Epithelial cell of prostate (primary cell): Measurements from ENCODE around the gene EN1.

Experiments used
- DNase-seq: peaks from one replicate; pipeline ENCODE4 v3.0.0-alpha.2; 2011; ENCODE audit warnings: low read depth, low spot score
- H3K27ac ChIP-seq: fragments of 450-650 bp; 2 replicates; pipeline ENCODE4 v1.5.1; 2017; ENCODE audit warnings: mild to moderate bottlenecking

The EN1 gene

DNA sequence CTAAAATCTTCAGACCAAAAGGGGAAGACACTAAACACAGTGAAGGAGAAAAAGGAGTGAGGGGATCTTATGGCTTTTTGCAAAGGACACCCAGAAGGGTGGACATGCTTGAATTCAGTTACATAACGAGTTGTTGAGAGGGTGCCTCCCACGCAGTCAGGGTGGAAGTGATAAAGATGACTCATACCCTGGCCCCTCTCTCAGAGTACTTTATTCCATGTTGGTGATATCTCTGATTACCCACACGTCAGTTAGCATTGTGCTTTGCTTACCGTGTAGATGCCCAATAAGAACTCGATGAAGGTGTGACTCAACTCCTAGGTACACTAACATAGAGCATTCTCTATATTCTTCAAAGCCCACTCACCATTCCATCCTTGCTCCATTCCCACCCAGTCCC lies 44.4 kb downstream of the EN1 start:
- DNase-seq: no peak
- no peak overlapping the region for H3K27ac ChIP-seq

DNA sequence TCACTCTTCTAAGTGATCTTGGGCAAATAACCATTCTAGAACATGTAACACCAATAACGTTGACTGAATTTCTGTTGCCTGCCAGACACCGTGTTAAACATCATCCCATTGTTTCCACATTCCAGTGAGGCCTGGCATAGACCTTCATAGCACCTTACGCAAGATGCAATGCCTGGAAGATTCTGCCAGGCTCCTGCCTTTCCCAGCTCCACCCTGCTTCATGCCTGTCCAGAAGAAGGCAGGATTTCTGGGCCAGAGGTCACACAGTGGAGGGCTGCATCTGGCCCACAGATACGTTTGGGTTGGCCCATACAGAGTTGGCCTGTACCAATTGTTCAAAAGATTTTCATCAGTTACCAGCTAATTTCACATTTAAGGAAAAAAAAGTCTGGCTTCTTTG lies 46.3 kb downstream of the EN1 start:
- DNase-seq: no peak
- no peak overlapping the region for H3K27ac ChIP-seq

DNA sequence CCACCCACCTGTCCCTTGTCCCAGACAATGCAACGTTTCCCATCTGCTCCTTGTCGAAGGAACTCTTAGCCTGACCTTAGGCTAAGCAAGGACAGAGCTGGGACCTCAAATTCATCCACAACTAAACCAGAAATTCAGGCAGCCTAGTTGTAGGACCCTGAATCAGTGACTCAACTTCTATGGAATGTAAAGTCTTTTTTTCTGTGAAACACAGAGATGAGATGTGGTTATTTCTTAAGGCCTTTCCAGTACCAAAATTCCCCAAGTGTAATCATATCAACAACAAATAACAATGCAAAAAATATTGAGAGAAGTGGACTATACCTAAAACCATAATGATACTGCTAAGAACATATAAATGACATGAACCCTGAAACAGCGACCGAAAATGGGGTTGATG lies 46.7 kb downstream of the EN1 start:
- DNase-seq: no peak
- no peak overlapping the region for H3K27ac ChIP-seq

DNA sequence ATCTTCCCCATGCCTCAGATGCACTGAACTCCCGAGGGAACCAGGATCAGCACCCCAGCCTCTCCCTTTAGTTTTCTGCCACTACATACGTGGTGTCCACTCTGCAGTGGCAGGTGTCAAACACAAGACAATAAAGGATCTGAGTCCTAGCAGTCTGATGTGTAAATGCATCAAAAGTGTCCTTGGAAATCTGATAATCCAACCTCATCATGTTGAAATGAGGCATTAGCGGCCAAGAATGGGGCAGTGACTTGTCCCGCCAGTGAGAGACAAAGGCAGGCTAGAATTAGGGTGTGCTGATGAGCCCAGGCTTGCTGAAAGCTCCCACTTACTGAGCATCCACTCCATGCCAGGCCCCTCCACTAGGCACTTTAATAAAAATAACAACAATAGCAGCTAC lies 52.9 kb downstream of the EN1 start:
- H3K27ac ChIP-seq: no peak overlapping the region

More for the DNA sequence above, 52.9 kb downstream of the EN1 start:
- DNase-seq: no peak
